A172 (cell line): ENCODE data around the gene UBP1. TPM values are rescaled to one million over a fixed set of nuclear protein-coding genes. Genes with fewer than 3 reads are reported as not detected.
"Not testable (repeated sequence)": the region's sequence is repeated elsewhere in the genome, so short reads cannot be mapped to it uniquely, and the experiment has no call there.

Source experiments
- DNase-seq: peaks from one replicate; pipeline ENCODE4 v3.0.0-alpha.2; 2015; ENCODE audit warnings: low spot score
- total RNA-seq: library from RNA; depleted of rRNA; stranded (reverse); fragments of >200 nt; shearing (Covaris generic); gene quantifications from 2 replicates; pipeline ENCODE4 v1.2.3, GENCODE V29; 2014

UBP1 gene
- total RNA-seq, 1 experiment from 2014 or later: 34.5 TPM

DNA sequence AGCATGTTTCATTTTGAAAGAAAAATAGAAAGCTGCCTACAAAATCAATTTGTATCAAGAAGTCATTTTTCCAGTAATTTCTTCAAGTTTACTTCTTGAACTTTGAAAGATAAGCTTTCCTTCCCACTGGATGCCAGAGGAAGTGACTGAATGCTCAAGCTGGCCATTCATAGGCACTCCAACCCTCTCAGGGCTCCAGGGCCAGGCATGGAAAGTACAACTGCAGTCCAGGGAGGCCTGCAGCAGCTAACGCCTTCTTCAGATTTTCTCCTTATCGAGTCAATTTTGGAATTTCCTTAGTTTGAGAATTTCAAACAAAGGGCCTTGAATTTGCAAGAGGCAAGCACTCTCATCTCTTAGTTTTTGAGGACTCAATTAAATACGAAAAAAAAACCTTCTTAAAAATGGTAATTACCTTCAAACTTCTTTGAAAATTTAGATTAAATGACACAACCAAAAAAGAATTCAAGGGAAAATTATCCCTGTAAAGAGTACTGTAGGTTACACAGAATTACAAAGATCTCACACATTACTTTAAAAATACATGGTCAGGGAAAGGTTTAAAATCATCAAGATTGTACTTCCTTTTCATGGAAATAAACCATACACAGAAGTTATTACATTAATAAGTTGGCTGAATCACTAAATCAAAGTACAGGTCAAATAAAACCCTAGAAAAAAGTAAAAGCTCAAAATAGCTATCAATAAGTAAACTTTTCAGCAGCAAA, 2.5 kb downstream of the UBP1 start:
- peak; percentile 34 for DNase-seq

DNA sequence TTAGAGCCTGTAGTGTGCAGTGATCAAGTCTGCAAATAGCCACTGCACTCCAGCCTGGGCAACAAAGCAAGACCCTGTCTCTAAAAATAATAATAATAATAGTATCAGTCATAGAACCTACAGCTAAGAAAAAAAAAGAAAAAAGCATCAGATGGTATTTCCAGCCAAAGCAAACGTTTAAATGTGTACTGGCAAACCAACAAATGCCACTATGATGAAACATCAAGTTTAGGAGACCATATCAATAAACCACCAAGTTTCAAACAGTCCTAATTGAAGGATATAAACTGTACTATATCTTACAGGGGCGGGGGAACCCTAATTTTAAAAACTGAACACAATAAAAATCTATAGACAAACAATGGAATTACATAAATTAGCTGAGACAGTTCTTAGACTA, 6.4 kb downstream of the UBP1 start:
- DNase-seq: no peak

GRCh38 chr3:33430571-33430970, 9.6 kb downstream of the UBP1 start:
- DNase-seq: no peak

DNA sequence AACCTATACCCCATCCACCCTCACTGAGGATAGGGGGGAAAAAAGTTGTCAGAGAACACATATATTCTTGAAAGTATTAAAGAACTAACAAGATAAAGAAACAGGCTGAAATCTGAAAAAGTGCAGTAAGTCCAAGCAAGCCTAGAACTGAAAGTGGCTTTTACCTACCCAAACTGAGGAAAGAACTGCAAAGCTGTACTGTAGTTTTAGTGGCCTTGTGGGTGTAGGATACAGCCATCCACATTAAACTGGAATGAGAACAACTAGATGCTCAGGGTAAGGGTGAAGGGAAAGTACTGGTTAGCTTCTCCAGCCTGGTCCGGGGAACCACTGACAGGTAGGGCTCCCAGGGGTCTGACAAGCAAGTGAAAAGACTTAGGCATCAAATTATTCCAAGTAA, 10.1 kb downstream of the UBP1 start:
- DNase-seq: no peak

DNA sequence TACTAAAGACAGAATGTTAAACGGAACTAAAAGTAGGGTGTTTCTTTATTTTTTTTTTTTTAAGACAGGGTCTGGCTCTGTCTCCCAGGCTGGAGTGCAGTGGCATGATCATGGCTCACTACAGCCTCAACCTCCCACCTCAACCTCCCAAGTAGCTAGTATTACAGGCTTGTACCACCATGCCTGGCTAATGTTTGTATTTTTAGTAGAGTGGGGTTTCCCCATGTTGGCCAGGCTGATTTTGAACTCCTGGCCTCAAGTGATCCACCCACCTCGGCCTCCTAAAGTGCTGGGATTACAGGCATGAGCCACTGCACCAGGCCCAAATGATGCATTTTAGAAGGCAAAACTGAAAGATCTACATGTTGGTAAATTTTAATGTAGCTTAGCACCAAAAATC, 10.9 kb downstream of the UBP1 start:
- not testable (repeated sequence) for DNase-seq

DNA sequence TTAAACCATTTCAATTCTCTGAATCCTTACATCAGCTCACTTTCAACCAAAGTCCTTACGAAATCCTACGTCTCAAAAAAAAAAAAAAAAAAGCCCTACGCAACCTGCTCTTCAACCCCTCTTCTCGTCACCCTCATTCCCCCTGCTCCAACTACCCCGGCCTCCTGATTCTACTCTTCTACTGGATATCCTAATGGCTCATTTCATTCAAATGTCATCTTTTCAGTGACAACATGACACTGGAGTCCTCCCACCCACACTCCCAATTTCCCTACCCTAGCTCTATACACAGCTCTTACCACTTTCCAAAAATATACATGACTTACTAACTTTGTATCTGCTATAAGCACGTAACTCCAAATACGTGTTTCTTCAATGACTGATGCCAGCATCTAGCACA, 11.5 kb downstream of the UBP1 start:
- DNase-seq: no peak

DNA sequence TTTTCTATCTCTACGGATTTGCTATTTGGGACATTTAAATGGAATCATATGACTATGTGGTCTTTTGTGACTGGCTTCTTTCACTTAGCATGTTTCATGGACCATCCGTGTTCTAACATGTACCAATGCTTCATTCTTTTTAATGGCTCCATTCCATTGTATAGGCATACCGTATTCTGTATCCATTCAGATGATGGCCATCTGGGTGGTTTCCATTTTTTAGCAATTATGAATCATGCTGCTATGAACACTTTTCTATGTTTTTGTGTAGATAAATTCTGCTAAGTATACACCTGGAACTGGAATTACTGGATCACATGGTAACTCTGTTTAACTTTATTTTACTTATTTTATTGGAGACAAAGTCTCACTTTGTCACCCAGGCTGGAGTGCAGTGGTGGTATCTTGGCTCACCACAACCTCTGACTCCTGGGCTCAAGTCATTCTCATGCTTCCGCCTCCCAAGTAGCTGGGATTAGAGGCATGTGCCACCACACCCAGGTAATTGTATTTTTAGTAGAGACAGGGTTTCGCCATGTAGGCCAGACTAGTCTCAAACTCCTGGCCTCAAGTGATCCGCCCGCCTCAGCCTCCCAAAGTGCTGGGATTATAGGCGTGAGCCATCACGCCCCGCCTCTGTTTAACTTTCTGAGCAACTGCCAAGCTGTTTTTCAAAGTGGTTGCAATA, 13.4 kb downstream of the UBP1 start:
- no peak for DNase-seq

DNA sequence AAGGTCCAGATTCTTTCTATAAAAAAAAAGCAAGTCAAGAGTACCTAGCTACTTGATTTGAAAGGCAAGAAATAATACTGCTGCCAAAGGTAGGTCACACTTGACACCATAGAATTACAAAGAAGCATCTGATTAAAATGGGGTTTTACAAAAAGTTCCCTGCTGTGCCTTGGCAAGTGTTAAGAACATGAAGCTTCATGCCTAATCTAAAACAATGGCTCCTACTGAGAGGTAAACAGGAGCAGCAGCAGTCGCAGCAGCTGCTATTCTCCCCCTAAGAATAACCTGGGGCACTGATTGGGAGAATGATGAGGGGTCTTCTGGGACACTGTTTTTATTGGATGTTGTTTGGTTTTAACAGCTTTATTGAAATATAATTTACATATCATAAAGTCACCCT, 14.1 kb downstream of the UBP1 start:
- DNase-seq: no peak

GRCh38 chr3:33425453-33425852, 14.8 kb downstream of the UBP1 start:
- DNase-seq: no peak

DNA sequence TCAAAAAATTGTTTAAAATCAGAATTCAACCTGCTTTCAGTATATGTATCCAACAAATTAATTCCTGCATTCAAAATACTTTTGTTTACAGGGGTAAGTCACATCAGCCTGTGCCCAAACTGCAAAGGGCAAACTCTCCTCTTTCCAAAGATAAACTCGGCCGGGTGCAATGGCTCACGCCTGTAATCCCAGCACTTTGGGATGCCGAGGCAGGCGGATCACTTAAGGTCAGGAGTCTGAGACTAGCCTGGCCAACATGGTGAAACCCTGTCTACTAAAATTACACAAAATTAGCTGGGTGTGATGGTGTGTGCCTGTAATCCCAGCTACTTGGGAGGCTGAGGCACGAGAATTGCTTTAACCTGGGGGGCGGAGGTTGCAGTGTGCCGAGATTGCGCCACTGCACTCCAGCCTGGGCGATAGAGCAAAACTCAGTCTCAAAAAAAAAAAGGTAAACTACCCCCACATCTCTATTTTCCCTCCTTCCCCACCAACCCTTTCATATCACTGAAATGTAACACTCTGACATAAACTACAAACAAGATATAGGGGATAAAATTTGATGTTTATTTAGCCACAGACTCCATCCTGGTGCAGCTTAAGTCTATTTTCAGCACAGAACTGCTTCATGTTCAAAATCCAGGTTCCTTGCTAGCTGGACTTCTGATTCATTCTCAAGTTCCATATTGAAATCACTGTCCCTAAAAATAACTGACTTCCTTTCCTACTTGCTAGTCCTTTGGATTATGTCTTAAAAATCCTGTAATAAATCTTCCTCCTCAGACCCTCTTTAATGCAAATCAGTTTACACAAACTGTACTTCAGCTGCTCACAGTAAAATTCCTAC, 15.4 kb downstream of the UBP1 start:
- DNase-seq: no peak

DNA sequence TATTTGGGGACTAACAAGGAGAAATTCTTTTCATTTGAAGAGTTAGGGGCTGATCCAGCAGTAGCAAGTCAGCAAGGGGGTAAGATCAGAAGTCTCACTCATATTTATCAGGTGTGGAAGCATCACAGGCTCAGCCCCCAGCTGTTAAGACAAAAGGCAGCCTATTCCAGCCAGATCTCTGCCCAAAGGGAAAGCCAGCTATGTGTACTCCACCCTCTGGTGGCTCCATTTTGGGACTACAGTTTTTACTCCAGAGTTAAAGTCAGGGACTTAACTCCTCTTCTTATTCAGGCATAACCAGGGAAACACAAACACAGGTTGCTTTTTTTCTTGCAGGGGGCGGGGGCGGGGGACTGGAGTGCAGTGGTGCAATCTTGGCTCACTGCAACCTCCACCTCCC, 19.2 kb downstream of the UBP1 start:
- DNase-seq: no peak

GRCh38 chr3:33419948-33420347, 20.3 kb downstream of the UBP1 start:
- no peak for DNase-seq

DNA sequence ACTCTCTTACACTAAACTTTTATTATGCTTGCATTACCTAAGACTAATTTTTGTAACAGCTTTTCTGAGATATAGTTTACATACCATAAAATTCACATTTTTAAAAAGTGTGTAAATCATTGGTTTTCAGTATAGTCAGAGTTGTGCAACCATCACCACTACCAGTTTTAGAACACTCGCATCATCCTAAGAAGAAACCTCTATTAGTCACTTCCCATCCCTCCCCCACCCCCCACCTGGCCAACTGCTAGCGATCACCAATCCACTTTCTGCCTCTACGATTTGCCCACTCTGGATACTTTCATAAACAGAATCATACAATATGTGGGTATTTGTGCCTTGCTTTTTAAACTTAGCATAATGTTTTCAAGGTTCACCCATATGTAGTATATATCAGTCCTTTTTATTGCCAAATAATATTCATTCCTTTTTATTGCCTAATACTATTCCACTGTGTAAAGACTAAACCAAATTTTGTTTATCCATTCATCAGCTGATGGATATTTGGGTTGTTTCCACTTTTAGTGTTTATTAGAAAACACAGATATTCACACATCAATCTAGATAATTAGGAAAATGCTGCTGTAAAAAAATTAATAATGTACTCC, 23.0 kb downstream of the UBP1 start:
- peak; percentile 21 for DNase-seq

GRCh38 chr3:33410816-33411215, 29.4 kb downstream of the UBP1 start:
- not testable (repeated sequence) for DNase-seq

GRCh38 chr3:33403756-33404155, 36.4 kb downstream of the UBP1 start:
- no peak for DNase-seq

GRCh38 chr3:33402936-33403335, 37.3 kb downstream of the UBP1 start:
- DNase-seq: no peak

DNA sequence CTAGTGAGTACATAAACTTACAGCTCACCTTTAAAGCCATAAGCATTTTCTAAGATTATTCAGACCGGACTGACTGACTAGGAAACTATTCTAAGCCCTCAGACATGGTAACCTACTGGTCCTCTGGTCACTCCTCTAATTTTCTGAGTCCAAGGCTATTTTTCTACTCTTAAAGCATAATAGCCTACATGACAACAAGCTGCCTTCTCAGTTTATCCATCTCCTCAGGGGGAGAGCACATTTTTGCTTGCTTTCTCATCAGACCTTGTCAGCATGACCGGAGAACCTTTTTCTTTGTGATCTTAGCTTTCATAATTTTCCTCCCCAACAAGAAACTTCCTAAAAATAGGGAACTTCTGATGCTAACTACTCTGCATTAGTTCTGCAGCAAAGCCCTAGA, 38.4 kb downstream of the UBP1 start:
- no peak for DNase-seq

DNA sequence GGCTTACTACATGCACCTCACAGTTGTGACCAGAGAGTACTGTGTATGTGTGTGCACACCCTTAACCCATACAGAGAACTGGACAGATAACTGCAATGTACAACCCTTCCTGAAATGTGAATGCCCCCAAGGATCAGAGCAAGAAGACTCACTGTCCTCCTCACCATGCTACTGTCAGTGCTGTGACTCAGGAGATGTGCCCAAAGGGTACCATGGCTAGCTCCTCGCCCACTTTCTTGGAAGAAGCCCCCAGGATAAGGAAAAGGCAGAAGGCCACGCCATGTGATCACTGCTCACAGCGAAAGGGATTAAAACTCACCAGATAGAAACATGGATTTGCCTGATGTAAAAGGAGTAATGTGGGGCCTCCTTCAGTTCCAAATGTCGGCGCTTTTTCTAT, 41.8 kb downstream of the UBP1 start:
- no peak for DNase-seq

DNA sequence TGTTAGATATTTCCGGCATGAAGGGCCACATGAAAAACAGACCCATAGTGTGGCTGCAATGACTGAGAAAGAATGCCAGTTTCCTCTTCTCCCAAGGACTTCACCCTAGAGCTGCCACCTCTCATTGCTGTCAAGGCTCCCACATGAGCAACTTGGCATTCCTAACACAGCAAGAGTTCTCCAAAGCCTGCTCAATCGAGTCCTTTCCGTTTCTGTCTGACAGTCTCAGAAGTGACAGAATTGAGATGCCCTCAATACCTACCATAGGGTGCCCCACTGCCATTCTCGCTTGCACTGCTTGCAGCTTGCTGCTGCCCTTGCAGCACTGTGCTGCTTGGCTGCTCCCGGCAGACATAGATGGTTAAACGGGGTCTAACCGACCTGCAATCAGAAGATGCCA, 44.3 kb downstream of the UBP1 start:
- DNase-seq: no peak

DNA sequence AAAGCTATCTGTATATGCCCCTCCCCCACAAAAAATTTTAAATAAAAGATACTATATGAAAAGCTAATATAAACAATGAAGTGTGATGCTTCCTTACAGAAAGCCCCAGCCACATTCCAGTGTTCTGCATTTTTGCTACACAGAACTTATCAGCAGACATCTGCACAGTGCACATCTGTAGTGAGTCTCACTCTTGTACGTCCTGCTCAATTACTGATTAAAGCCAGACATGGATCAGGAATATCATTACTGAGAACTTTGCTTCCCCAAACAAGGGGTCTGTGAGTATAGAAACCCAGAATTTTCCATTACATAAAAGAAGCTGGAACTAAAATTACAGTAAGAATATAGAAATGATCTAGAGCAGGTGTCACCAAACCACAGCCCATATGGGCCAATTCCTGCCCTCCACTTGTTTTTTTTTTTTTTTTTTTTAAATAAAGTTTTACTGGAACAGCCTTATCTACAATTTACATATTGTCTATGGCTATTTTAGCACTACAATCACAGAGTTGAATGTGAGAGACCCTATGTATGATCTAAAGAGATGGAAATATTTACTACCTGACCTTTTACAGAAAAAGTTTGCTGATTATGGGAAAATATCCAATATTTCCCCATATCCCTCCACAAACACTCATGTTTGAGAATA, 45.7 kb downstream of the UBP1 start:
- DNase-seq: no peak

DNA sequence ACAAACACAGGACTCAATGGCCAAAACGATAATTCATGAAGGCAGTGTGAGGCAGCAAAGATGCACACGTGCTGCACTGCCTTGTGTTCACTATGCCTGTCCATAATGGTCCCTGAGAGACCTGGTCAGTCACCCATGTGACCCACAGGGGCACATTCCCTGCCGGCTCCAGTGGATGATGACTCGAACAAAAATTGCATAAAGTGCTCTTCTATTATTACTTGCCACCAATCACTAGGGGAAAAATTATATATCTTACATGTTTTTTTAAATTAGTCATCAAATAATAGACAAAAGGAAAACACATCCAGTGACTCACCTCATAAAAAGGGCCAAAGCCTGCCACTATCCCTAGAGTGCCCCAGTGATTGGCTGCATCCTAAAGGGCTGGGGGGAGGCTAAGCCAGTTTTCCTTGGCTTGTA, 47.5 kb downstream of the UBP1 start:
- peak; percentile 97 for DNase-seq

GRCh38 chr3:33392144-33392543, 48.1 kb downstream of the UBP1 start:
- no peak for DNase-seq
